GM23338 (cell line): Measurements from ENCODE around the gene ST6GALNAC6. TPM values are rescaled to one million over a fixed set of nuclear protein-coding genes. Genes with fewer than 3 reads are reported as not detected.

Experiments used
- ATAC-seq: fragments of 200-7000 bp; cut with Tn5 transposase; 3 replicates; pipeline ENCODE4 v1.9.1; 2020
- DNase-seq: peaks from one replicate; pipeline ENCODE4 v3.0.0-alpha.2; 2015; ENCODE audit warnings: low spot score
- H2AFZ ChIP-seq: fragments of 200-600 bp; sonication (generic); 2 replicates; pipeline ENCODE4 v1.8.0; 2016; ENCODE audit warnings: antibody characterized with exemption, mild to moderate bottlenecking, moderate library complexity
- H3F3A ChIP-seq: fragments of 200-600 bp; sonication (generic); replicated peaks from 2 replicates; pipeline ENCODE4 v1.8.0; 2017; ENCODE audit warnings: antibody characterized with exemption, mixed run types, low read depth
- H3K27ac ChIP-seq: fragments of 200-600 bp; sonication (generic); 2 replicates; pipeline ENCODE4 v1.6.1; 2016; ENCODE audit warnings: low read depth
- H3K27me3 ChIP-seq: fragments of 200-600 bp; sonication (generic); 2 replicates; pipeline ENCODE4 v1.8.0; 2016; ENCODE audit warnings: mild to moderate bottlenecking, mixed run types, moderate library complexity; ENCODE audit not compliant: insufficient read depth
- H3K36me3 ChIP-seq: fragments of 200-600 bp; sonication (generic); 2 replicates; pipeline ENCODE4 v1.8.0; 2016; ENCODE audit warnings: mild to moderate bottlenecking; ENCODE audit not compliant: insufficient read depth
- H3K4me1 ChIP-seq: fragments of 200-600 bp; sonication (generic); 2 replicates; pipeline ENCODE4 v1.8.0; 2016; ENCODE audit warnings: mild to moderate bottlenecking, moderate library complexity; ENCODE audit not compliant: insufficient read depth
- H3K4me2 ChIP-seq: fragments of 200-600 bp; sonication (generic); 2 replicates; pipeline ENCODE4 v1.7.1; 2017; ENCODE audit warnings: mixed run types
- H3K4me3 ChIP-seq: fragments of 200-600 bp; sonication (generic); 2 replicates; pipeline ENCODE4 v1.6.1; 2016; ENCODE audit warnings: mixed run types
- H3K79me2 ChIP-seq: fragments of 200-600 bp; sonication (generic); replicated peaks from 2 replicates; pipeline ENCODE4 v1.8.0; 2017; ENCODE audit warnings: mild to moderate bottlenecking; ENCODE audit not compliant: insufficient read depth
- H3K9me2 ChIP-seq: fragments of 200-600 bp; sonication (generic); 2 replicates; pipeline ENCODE4 v1.8.0; 2017; ENCODE audit not compliant: insufficient read depth
- H4K20me1 ChIP-seq: fragments of 200-600 bp; sonication (generic); replicated peaks from 2 replicates; pipeline ENCODE4 v1.8.0; 2017; ENCODE audit warnings: mild to moderate bottlenecking; ENCODE audit not compliant: insufficient read depth
- H3K27ac Mint-ChIP-seq: 2 replicates; pipeline ENCODE4 v1.8.0; 2020; ENCODE audit warnings: inconsistent platforms, mild to moderate bottlenecking, moderate library complexity, mixed read lengths
- H3K27me3 Mint-ChIP-seq: 3 replicates; pipeline ENCODE4 v1.8.0; 2022; ENCODE audit warnings: low read depth, mild to moderate bottlenecking, moderate library complexity, mixed read lengths, inconsistent platforms; ENCODE audit not compliant: insufficient read depth, poor library complexity
- H3K36me3 Mint-ChIP-seq: 3 replicates; pipeline ENCODE4 v1.8.0; 2021; ENCODE audit warnings: low read depth, mild to moderate bottlenecking, inconsistent platforms, moderate library complexity, mixed read lengths
- H3K4me1 Mint-ChIP-seq: 3 replicates; pipeline ENCODE4 v1.8.0; 2020; ENCODE audit warnings: mild to moderate bottlenecking, inconsistent platforms, mixed read lengths
- H3K4me3 Mint-ChIP-seq: 3 replicates; pipeline ENCODE4 v1.8.0; 2021; ENCODE audit warnings: moderate library complexity, mild to moderate bottlenecking, inconsistent platforms, mixed read lengths
- H3K9me3 Mint-ChIP-seq: 3 replicates; pipeline ENCODE4 v1.8.0; 2020; ENCODE audit warnings: moderate library complexity, mild to moderate bottlenecking, inconsistent platforms, mixed read lengths
- EZH2 ChIP-seq: fragments of 200-600 bp; sonication (generic); IDR thresholded peaks from one replicate; pipeline ENCODE4 v1.8.0; 2017; ENCODE audit warnings: antibody characterized with exemption, mild to moderate bottlenecking, low read depth; ENCODE audit not compliant: unreplicated experiment
- EZH2phosphoT487 ChIP-seq: fragments of 200-600 bp; sonication (generic); IDR thresholded peaks from one replicate; pipeline ENCODE4 v1.8.1; 2018; ENCODE audit warnings: antibody characterized with exemption; ENCODE audit not compliant: unreplicated experiment
- JUNB ChIP-seq: IDR thresholded peaks from one replicate; pipeline ENCODE4 v1.6.1; 2016; ENCODE audit warnings: antibody characterized with exemption; ENCODE audit not compliant: unreplicated experiment
- STAT1 ChIP-seq: IDR thresholded peaks from one replicate; pipeline ENCODE4 v1.6.1; 2016; ENCODE audit warnings: antibody characterized with exemption; ENCODE audit not compliant: unreplicated experiment
- ZNF114 ChIP-seq: fragments of 250-450 bp; sonication (Bioruptor Pico); IDR thresholded peaks from 2 replicates; pipeline ENCODE4 v1.5.0; 2020; ENCODE audit warnings: mild to moderate bottlenecking, moderate library complexity
- ZNF331 ChIP-seq: fragments of 250-450 bp; sonication (Bioruptor Pico); IDR thresholded peaks from 2 replicates; pipeline ENCODE4 v1.5.0; 2020; ENCODE audit warnings: low read depth, mild to moderate bottlenecking, moderate library complexity
- polyA plus RNA-seq: library from polyadenylated mRNA; unstranded; fragments of >200 nt; fragmentation: Nextera tagmentation; extraction: Ambion mirVana; gene quantifications from 2 replicates; pipeline ENCODE4 v1.2.1, GENCODE V29; 2016
- total RNA-seq: library from RNA; depleted of rRNA; stranded (reverse); fragments of >200 nt; shearing (Covaris generic); gene quantifications from 2 replicates; pipeline ENCODE4 v1.2.3, GENCODE V29; 2014
- TF ChIP-seq, protein P1 (sequence below): IDR thresholded peaks from 2 replicates; pipeline ENCODE4 v1.6.1; 2016; ENCODE audit warnings: antibody characterized with exemption
- TF ChIP-seq, protein P2 (sequence below), 2 experiments: fragments of 200-600 bp in 1 of 2; sonication (generic) in 1 of 2; conservative IDR thresholded peaks; 2 replicates each; pipeline versions ENCODE4 v1.5.1 to v1.6.1; 2016 to 2017; ENCODE audit warnings: antibody characterized with exemption in 2 of 2, low read depth in 2 of 2, mild to moderate bottlenecking in 2 of 2, moderate library complexity in 1 of 2

The ST6GALNAC6 gene
- total and polyA plus RNA-seq, 2 experiments from 2014 or later = 20.7 to 39.2 TPM

DNA sequence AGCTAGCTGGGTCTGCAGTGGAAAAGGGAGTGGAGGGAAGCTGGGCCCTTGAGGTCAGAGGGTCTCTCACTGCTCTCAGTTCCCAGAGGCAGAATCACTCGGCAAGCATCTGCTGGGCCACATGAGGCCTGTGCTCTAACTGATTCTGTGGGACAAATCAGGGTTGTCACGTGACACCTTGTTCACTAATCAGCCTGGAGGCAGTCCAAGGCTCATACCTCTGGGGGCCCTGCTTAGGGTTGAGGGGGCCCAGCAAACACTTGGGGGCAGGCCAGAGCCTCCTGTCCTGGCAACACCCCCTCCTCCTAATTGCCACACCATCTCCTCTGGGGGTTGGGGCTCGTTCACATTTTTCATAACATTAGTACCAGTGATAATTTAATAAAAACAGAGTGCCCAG is 47.3 kb upstream of the ST6GALNAC6 start:
- peaks cover 5% of the 10 kb centered on the region; the same call in 1 of the 2 replicates for H3K79me2 ChIP-seq
- Mint-ChIP-seq H3K4me1 (peaks cover 27% of the 10 kb centered on the region), H3K4me3 (no peak overlapping the region), H3K9me3 (no peaks in the 10 kb centered on the region), H3K36me3 (peaks cover 44% of the 10 kb centered on the region), H3K27me3 (peaks cover 27% of the 10 kb centered on the region), H3K27ac (no peak overlapping the region)
- no peak overlapping the region for H3K27ac ChIP-seq
- DNase-seq = no peak
- H3K4me3 ChIP-seq = no peak overlapping the region
- peaks cover under 1% of the 10 kb centered on the region; the same call in 1 of the 2 replicates for H4K20me1 ChIP-seq
- ATAC-seq = no peak
- H3K27me3 ChIP-seq = no peaks in the 10 kb centered on the region
- H2AFZ ChIP-seq = no peak overlapping the region
- no peaks in the 10 kb centered on the region for H3K9me2 ChIP-seq
- H3F3A ChIP-seq = peaks cover 16% of the 10 kb centered on the region
- TF ChIP-seq EZH2phosphoT487 = no peak
- no peak for TF ChIP-seq STAT1
- TF ChIP-seq, protein P1, sequence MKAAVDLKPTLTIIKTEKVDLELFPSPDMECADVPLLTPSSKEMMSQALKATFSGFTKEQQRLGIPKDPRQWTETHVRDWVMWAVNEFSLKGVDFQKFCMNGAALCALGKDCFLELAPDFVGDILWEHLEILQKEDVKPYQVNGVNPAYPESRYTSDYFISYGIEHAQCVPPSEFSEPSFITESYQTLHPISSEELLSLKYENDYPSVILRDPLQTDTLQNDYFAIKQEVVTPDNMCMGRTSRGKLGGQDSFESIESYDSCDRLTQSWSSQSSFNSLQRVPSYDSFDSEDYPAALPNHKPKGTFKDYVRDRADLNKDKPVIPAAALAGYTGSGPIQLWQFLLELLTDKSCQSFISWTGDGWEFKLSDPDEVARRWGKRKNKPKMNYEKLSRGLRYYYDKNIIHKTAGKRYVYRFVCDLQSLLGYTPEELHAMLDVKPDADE = no peak
- no peak for TF ChIP-seq EZH2
- no peak for TF ChIP-seq ZNF114 (CRISPR knock-in tag)
- TF ChIP-seq, protein P2, sequence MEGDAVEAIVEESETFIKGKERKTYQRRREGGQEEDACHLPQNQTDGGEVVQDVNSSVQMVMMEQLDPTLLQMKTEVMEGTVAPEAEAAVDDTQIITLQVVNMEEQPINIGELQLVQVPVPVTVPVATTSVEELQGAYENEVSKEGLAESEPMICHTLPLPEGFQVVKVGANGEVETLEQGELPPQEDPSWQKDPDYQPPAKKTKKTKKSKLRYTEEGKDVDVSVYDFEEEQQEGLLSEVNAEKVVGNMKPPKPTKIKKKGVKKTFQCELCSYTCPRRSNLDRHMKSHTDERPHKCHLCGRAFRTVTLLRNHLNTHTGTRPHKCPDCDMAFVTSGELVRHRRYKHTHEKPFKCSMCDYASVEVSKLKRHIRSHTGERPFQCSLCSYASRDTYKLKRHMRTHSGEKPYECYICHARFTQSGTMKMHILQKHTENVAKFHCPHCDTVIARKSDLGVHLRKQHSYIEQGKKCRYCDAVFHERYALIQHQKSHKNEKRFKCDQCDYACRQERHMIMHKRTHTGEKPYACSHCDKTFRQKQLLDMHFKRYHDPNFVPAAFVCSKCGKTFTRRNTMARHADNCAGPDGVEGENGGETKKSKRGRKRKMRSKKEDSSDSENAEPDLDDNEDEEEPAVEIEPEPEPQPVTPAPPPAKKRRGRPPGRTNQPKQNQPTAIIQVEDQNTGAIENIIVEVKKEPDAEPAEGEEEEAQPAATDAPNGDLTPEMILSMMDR (conservative IDR thresholded peaks at IDR 0.05; ENCODE audit: low read depth in 2 of 2) = no peak
- peaks cover 14% of the 10 kb centered on the region for H3K4me1 ChIP-seq
- no peak overlapping the region for H3K4me2 ChIP-seq
- H3K36me3 ChIP-seq = no peaks in the 10 kb centered on the region

GRCh38 chr9:127945942-127946341 is 46.5 kb upstream of the ST6GALNAC6 start:
- peaks cover 19% of the 10 kb centered on the region for H3K4me1 ChIP-seq
- H3K27ac ChIP-seq = no peak overlapping the region
- DNase-seq = no peak
- no peak for ATAC-seq
- TF ChIP-seq ZNF331 (CRISPR knock-in tag) (no peak), JUNB (no peak), ZNF114 (CRISPR knock-in tag) (no peak)
- TF ChIP-seq, protein P2 (conservative IDR thresholded peaks at IDR 0.05; ENCODE audit: low read depth in 2 of 2) = no peak
- TF ChIP-seq, protein P1 = no peak
- H3K27me3 ChIP-seq = no peaks in the 10 kb centered on the region
- no peak overlapping the region for H3K27ac Mint-ChIP-seq
- no peak overlapping the region for H2AFZ ChIP-seq
- no peak overlapping the region for H3K4me3 Mint-ChIP-seq
- peaks cover 27% of the 10 kb centered on the region for H3K27me3 Mint-ChIP-seq
- H3K36me3 ChIP-seq = no peaks in the 10 kb centered on the region
- H3K36me3 Mint-ChIP-seq = peaks cover 44% of the 10 kb centered on the region
- H3F3A ChIP-seq = peaks cover 16% of the 10 kb centered on the region
- no peaks in the 10 kb centered on the region; the same call in 1 of the 2 replicates for H4K20me1 ChIP-seq
- H3K4me2 ChIP-seq = no peak overlapping the region
- H3K9me3 Mint-ChIP-seq = no peaks in the 10 kb centered on the region
- H3K4me3 ChIP-seq = no peak overlapping the region
- H3K9me2 ChIP-seq = no peaks in the 10 kb centered on the region
- no peaks in the 10 kb centered on the region for H3K79me2 ChIP-seq
- peaks cover 33% of the 10 kb centered on the region for H3K4me1 Mint-ChIP-seq
